Fibroblast of mammary gland (primary cell): Measurements from ENCODE around the gene C1QTNF12.

Experiments used
- DNase-seq: peaks from one replicate; pipeline ENCODE4 v3.0.0-alpha.2; 2010; ENCODE audit warnings: low read depth
- H3K4me3 ChIP-seq: 2 replicates; pipeline ENCODE4 v1.5.1; 2011; ENCODE audit warnings: low read depth, mild to moderate bottlenecking, low read length, moderate library complexity; ENCODE audit not compliant: control insufficient read depth
- CTCF ChIP-seq: conservative IDR thresholded peaks from 2 replicates; pipeline ENCODE4 v1.5.1; 2011; ENCODE audit warnings: low read depth, low read length, inconsistent platforms; ENCODE audit not compliant: control insufficient read depth, insufficient read depth

The C1QTNF12 gene

GRCh38 chr1:1225913-1226312 lies 20.6 kb downstream of the C1QTNF12 start:
- TF ChIP-seq CTCF: no peak
- H3K4me3 ChIP-seq: no peak overlapping the region

GRCh38 chr1:1225238-1225845 lies 21.2 kb downstream of the C1QTNF12 start:
- no peak overlapping the region for H3K4me3 ChIP-seq
- no peak for TF ChIP-seq CTCF

More at GRCh38 chr1:1225913-1226312, 20.6 kb downstream of the C1QTNF12 start:
- DNase-seq: no peak

GRCh38 chr1:1223891-1224290 lies 22.6 kb downstream of the C1QTNF12 start:
- no peak overlapping the region for H3K4me3 ChIP-seq
- no peak for DNase-seq
- no peak for TF ChIP-seq CTCF

More at GRCh38 chr1:1225238-1225845, 21.2 kb downstream of the C1QTNF12 start:
- no peak for DNase-seq

GRCh38 chr1:1223321-1223720 lies 23.2 kb downstream of the C1QTNF12 start:
- no peak for TF ChIP-seq CTCF
- no peak for DNase-seq
- H3K4me3 ChIP-seq: no peak overlapping the region

GRCh38 chr1:1222575-1223225 lies 23.8 kb downstream of the C1QTNF12 start:
- TF ChIP-seq CTCF: no peak
- H3K4me3 ChIP-seq: no peak overlapping the region
- DNase-seq: no peak

GRCh38 chr1:1221887-1222574 lies 24.5 kb downstream of the C1QTNF12 start:
- no peak overlapping the region for H3K4me3 ChIP-seq
- TF ChIP-seq CTCF: no peak
- DNase-seq: no peak
